ENCODE data around the gene MTTP.
"Not testable (repeated sequence)": the region's sequence is repeated elsewhere in the genome, so short reads cannot be mapped to it uniquely, and the experiment has no call there.

Gene MTTP

GRCh38 chr4:99574530-99575324, at the start of gene MTTP:
MTTP (plus strand) TSS chr4:99574824; CDS start chr4:99574910, 86 bp downstream.
- DNase-seq, result no peak

GRCh38 chr4:99529228-99529627, 45.4 kb upstream of the MTTP start:
- no peak for DNase-seq

- no peak for DNase-seq
Observed at GRCh38 chr4:99529956-99530355, 44.7 kb upstream of the MTTP start.

- DNase-seq, result not testable (repeated sequence)
Observed at GRCh38 chr4:99534699-99535098, 39.9 kb upstream of the MTTP start.

GRCh38 chr4:99536271-99536670, 38.4 kb upstream of the MTTP start:
- no peak for DNase-seq

- DNase-seq, result no peak
Observed at GRCh38 chr4:99536848-99537247, 37.8 kb upstream of the MTTP start.

- no peak for DNase-seq
Observed at GRCh38 chr4:99537674-99538073, 37.0 kb upstream of the MTTP start.

GRCh38 chr4:99540277-99540939, 34.2 kb upstream of the MTTP start:
- no peak for DNase-seq

GRCh38 chr4:99552872-99553271, 21.8 kb upstream of the MTTP start:
- DNase-seq, result no peak

GRCh38 chr4:99563310-99564186, 11.1 kb upstream of the MTTP start, which contains the start of gene TRMT10A:
TRMT10A (minus strand) TSS chr4:99564039; CDS start chr4:99559338, 4,701 bp downstream.
- peak; percentile 91 for DNase-seq

GRCh38 chr4:99564921-99565320, 9.7 kb upstream of the MTTP start:
- DNase-seq, result no peak

GRCh38 chr4:99571883-99572282, 2.7 kb upstream of the MTTP start:
- no peak for DNase-seq

GRCh38 chr4:99572527-99573240, 1.9 kb upstream of the MTTP start:
- DNase-seq, result peak; percentile 40

- DNase-seq, result no peak
Observed at GRCh38 chr4:99573735-99574368, 772 bp upstream of the MTTP start.

GRCh38 chr4:99578714-99579113, 4.1 kb downstream of the MTTP start:
- DNase-seq, result no peak

GRCh38 chr4:99585516-99585915, 10.9 kb downstream of the MTTP start:
- DNase-seq, result no peak

- no peak for DNase-seq
Observed at GRCh38 chr4:99586322-99586721, 11.7 kb downstream of the MTTP start.

GRCh38 chr4:99586797-99587196, 12.2 kb downstream of the MTTP start:
- no peak for DNase-seq

GRCh38 chr4:99587309-99587708, 12.7 kb downstream of the MTTP start:
- DNase-seq, result no peak

- DNase-seq, result no peak
Observed at GRCh38 chr4:99587803-99588202, 13.2 kb downstream of the MTTP start.

- DNase-seq, result no peak
Observed at GRCh38 chr4:99591757-99592156, 17.1 kb downstream of the MTTP start.
